Measurements from ENCODE around the gene EEPD1.
"Not testable (repeated sequence)": the region's sequence is repeated elsewhere in the genome, so short reads cannot be mapped to it uniquely, and the experiment has no call there.

EEPD1 gene

DNA sequence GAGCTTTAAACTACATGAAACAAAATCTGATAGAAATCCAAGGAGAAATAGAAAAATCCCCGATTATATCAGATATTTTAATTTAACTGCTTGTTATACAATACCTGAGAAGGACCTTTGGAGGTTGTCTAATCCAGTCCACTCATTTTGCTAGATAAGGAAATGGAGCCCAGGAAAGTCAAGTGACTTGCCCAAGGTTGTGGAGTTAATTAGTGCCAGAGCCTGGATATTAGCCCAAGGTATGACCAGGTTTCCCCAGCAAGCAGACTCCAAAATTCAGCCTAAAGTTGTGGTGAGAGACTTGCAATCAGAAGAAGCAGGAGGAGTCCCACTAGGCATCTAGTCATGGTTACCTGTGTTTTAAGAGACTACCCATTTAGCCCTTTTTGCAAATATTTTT lies 11.7 kb upstream of the EEPD1 start:
- TF ChIP-seq, protein P1, sequence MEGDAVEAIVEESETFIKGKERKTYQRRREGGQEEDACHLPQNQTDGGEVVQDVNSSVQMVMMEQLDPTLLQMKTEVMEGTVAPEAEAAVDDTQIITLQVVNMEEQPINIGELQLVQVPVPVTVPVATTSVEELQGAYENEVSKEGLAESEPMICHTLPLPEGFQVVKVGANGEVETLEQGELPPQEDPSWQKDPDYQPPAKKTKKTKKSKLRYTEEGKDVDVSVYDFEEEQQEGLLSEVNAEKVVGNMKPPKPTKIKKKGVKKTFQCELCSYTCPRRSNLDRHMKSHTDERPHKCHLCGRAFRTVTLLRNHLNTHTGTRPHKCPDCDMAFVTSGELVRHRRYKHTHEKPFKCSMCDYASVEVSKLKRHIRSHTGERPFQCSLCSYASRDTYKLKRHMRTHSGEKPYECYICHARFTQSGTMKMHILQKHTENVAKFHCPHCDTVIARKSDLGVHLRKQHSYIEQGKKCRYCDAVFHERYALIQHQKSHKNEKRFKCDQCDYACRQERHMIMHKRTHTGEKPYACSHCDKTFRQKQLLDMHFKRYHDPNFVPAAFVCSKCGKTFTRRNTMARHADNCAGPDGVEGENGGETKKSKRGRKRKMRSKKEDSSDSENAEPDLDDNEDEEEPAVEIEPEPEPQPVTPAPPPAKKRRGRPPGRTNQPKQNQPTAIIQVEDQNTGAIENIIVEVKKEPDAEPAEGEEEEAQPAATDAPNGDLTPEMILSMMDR (IDR thresholded peaks at IDR 0.05; ENCODE audit: borderline replicate concordance, control extremely low read depth, extremely low read depth, insufficient read depth, missing control alignments) = no peak
- in situ Hi-C loops (cut with MboI; ENCODE audit: low sequenced_read_pairs, unreplicated experiment) = no loop called here

DNA sequence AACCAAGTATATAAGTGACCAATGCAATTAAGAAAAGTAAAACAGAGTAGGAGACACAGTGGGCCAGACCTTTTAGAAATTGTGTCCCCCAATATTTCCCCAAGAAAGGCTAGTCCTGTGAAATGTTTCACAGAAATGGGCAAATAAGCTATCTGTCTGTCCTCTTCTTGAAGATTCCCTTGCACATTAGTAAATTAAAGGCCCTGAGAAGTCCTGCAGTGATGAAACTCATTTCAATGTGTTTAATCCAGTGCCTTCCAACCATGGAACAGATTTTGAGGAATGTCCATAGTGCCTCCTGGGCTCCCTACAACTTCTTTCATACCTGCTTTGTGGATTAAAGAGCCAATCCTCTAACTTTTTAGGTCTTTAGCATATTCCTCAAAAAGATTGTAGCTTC lies 11.2 kb upstream of the EEPD1 start:
- in situ Hi-C loops (cut with MboI; ENCODE audit: low sequenced_read_pairs, unreplicated experiment) = no loop called here
- DNase-seq (ENCODE audit: low spot score) = no peak
- TF ChIP-seq, protein P1 (IDR thresholded peaks at IDR 0.05; ENCODE audit: borderline replicate concordance, control extremely low read depth, extremely low read depth, insufficient read depth, missing control alignments) = no peak

More for the DNA sequence above, 11.7 kb upstream of the EEPD1 start:
- no peak for DNase-seq (ENCODE audit: low spot score)

DNA sequence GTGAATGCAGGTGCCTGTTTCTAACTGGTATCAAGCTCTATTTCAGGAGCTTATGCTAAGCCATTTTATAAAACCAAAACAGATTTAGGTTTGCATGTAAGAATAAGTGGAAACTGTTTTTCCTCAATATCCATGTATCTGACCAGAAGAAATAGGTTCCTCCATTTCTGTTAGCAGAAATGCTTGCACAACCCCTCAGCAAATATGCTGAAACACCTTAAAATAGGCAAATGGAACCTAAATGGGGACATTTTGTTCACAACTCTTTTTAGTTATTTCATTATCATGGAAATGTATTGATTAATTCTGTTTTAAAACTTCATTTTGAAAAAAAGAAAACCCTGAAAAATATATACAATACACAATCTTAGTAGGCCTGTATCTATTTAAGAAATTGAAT lies 8.9 kb upstream of the EEPD1 start:
- TF ChIP-seq, protein P1 (IDR thresholded peaks at IDR 0.05; ENCODE audit: borderline replicate concordance, control extremely low read depth, extremely low read depth, insufficient read depth, missing control alignments) = no peak
- DNase-seq (ENCODE audit: low spot score) = no peak
- in situ Hi-C loops (cut with MboI; ENCODE audit: low sequenced_read_pairs, unreplicated experiment) = no loop called here

DNA sequence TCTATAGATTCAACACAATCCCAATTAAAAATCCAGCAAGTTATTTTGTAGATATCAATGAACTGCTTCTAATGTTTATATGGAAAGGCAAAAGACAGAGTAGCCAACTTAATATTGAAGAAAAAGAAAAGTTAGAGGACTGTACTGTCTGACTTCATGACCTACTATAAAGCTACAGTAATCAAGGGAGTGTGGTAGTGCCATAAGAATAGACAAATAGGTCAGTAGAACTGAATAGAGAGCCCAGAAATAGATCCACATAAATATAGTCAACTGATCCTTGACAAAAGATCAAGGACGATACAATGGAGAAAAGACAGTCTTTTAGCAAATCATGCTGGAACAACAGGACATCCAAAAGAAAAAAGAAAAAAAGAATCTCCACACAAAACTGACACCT lies 7.4 kb upstream of the EEPD1 start:
- in situ Hi-C loops (cut with MboI; ENCODE audit: low sequenced_read_pairs, unreplicated experiment) = no loop called here
- TF ChIP-seq, protein P1 (IDR thresholded peaks at IDR 0.05; ENCODE audit: borderline replicate concordance, control extremely low read depth, extremely low read depth, insufficient read depth, missing control alignments) = no peak
- DNase-seq (ENCODE audit: low spot score) = no peak

DNA sequence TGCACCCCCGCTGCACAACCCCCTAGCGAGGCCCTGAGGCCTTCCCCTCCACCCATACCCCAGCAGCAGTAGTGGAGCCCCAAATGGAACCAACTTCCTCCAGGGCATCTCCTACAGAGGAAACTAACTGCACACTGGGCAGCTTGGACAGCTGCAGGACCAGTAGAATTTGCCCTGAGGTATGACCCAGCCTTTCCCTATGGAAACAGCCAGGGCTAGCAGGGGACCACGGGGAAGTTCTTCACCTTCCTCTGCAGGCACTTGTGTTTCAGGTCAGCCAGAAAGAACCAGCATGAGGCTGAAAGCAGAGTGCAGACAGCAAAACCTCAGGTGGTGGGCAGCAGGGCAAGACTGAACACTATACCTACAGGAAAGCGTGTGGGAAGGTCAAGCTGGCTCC lies 5.7 kb upstream of the EEPD1 start:
- no peak for DNase-seq (ENCODE audit: low spot score)
- TF ChIP-seq, protein P1 (IDR thresholded peaks at IDR 0.05; ENCODE audit: borderline replicate concordance, control extremely low read depth, extremely low read depth, insufficient read depth, missing control alignments) = no peak
- in situ Hi-C loops (cut with MboI; ENCODE audit: low sequenced_read_pairs, unreplicated experiment) = no loop called here

DNA sequence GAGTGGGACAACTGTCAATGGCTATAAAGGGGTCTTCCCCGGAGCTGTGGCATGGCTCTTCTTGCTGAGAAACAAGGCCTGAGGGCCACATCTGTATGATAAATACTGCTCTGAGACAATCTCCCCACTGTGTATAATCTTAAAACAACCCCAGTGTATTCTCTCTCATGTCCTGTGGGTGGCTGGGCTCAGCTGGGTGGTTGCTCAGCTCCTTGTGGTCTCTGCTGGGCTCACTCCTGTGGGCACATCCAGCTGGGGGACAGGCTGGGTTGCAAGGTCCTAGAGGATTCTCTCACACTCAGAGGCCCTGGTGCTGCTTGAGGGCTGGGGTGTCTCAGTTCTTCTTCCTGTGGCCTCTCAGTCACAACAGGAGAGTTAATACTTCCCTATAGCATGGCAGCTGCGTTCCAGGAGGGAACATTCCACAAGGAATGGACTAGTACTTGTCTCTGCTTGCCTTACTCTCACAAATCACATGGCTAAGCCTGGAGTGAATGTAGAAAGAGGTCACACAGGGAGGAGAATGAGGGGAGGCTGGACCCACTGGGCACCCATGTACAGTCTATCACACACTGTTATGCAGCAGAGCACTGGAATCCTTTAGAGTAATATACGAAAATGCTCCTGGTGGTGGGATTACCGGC lies 4.5 kb upstream of the EEPD1 start:
- DNase-seq (ENCODE audit: low spot score) = no peak
- in situ Hi-C loops (cut with MboI; ENCODE audit: low sequenced_read_pairs, unreplicated experiment) = no loop called here
- TF ChIP-seq, protein P1 (IDR thresholded peaks at IDR 0.05; ENCODE audit: borderline replicate concordance, control extremely low read depth, extremely low read depth, insufficient read depth, missing control alignments) = no peak

DNA sequence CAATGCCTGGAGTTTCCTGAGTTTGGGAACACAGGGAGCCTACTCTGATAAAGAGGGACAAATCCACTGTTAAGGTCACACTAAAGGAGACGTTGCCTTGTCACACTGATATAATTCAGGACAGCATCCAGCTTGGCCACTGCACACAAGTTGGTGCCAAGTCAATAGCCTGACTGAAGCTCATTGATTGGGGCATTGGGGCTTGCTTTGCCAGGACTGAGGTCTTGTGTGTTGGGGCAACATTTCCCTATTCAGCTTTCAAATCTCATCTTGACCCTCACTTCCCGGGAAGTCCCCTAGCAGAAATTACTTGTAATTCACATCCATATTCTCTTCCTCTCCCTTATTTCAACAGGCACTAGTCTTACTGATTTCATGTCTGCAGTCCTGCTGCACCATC lies 3.8 kb upstream of the EEPD1 start:
- in situ Hi-C loops (cut with MboI; ENCODE audit: low sequenced_read_pairs, unreplicated experiment); DNase-seq (ENCODE audit: low spot score): not testable (repeated sequence)

Measured in GM13976 (cell line).